Esophagus squamous epithelium (tissue), 5 donors: ENCODE measurements around the gene RBBP8NL. TPM values are rescaled to one million over a fixed set of nuclear protein-coding genes. Genes with fewer than 3 reads are reported as not detected.
A peak's percentile ranks its signal among the peaks of the same experiment; 100 is the strongest.
"Not testable (repeated sequence)": the region's sequence is repeated elsewhere in the genome, so short reads cannot be mapped to it uniquely, and the experiment has no call there.

Experiments used
- DNase-seq: peaks from one replicate; lab custom pipeline; 2025; lab: John Stamatoyannopoulos, UW
- H3K27ac ChIP-seq, 4 donors: fragments of 200-600 bp; sonication (generic); one replicate each; pipeline ENCODE4 v1.5.1; 2016 to 2019; ENCODE audit warnings: mild to moderate bottlenecking in 1 of 4
- H3K27me3 ChIP-seq, 4 donors: fragments of 200-600 bp; sonication (generic); 1 replicate in 3 of 4; 2 replicates in 1 of 4; pipeline versions ENCODE4 v1.5.1 to v1.6.0; 2017 to 2021; ENCODE audit warnings: antibody characterized with exemption in 1 of 4
- H3K36me3 ChIP-seq, 3 donors: fragments of 200-600 bp; sonication (generic); one replicate each; pipeline ENCODE4 v1.5.1; 2016 to 2019
- H3K4me1 ChIP-seq, 3 donors: fragments of 200-600 bp; sonication (generic); one replicate each; pipeline ENCODE4 v1.5.1; 2017 to 2019
- H3K4me3 ChIP-seq, 4 donors: fragments of 200-600 bp; sonication (generic); 1 replicate in 3 of 4; 2 replicates in 1 of 4; pipeline ENCODE4 v1.5.1; 2016 to 2019; ENCODE audit warnings: mild to moderate bottlenecking in 2 of 4, moderate library complexity in 1 of 4
- H3K9me3 ChIP-seq, 3 donors: fragments of 200-600 bp; sonication (generic); one replicate each; pipeline ENCODE4 v1.5.1; 2016 to 2019
- POLR2A ChIP-seq, 4 donors: fragments of 450-650 bp; IDR thresholded peaks; one replicate each; pipeline ENCODE4 v1.6.1; 2017; ENCODE audit warnings: antibody characterized with exemption in 4 of 4, mild to moderate bottlenecking in 4 of 4, moderate library complexity in 3 of 4
- WGBS, 2 donors: methylation state at CpG; one replicate each; pipeline ENCODE4 v1.1.5; 2018; 5-methylcytosine and 5-hydroxymethylcytosine counted together
- intact Hi-C: fragments of 100-400 bp; cut with DNase I; formaldehyde crosslinking; loops from one replicate; pipeline ENCODE4 v1.15.0; 2022
- total RNA-seq, 4 donors: library from RNA; depleted of rRNA; stranded (reverse); fragments of >200 nt; gene quantifications; one replicate each; pipeline ENCODE4 v1.1.0, GENCODE V29; 2016
- TF ChIP-seq, protein P1 (sequence below), 6 experiments: fragments of 450-650 bp in 4 of 6; fragments of 200-600 bp in 2 of 6; sonication (generic) in 2 of 6; IDR thresholded peaks; one replicate each; pipeline ENCODE4 v1.5.1; 2016 to 2019; ENCODE audit warnings: antibody characterized with exemption in 6 of 6, mild to moderate bottlenecking in 4 of 6, moderate library complexity in 4 of 6
- donor health status: DM: yes; HTN: yes; CAD: no.

The RBBP8NL gene
- total RNA-seq, 4 donors from 2014 or later = 1.1 to 6.2 (median 4.0) TPM

DNA sequence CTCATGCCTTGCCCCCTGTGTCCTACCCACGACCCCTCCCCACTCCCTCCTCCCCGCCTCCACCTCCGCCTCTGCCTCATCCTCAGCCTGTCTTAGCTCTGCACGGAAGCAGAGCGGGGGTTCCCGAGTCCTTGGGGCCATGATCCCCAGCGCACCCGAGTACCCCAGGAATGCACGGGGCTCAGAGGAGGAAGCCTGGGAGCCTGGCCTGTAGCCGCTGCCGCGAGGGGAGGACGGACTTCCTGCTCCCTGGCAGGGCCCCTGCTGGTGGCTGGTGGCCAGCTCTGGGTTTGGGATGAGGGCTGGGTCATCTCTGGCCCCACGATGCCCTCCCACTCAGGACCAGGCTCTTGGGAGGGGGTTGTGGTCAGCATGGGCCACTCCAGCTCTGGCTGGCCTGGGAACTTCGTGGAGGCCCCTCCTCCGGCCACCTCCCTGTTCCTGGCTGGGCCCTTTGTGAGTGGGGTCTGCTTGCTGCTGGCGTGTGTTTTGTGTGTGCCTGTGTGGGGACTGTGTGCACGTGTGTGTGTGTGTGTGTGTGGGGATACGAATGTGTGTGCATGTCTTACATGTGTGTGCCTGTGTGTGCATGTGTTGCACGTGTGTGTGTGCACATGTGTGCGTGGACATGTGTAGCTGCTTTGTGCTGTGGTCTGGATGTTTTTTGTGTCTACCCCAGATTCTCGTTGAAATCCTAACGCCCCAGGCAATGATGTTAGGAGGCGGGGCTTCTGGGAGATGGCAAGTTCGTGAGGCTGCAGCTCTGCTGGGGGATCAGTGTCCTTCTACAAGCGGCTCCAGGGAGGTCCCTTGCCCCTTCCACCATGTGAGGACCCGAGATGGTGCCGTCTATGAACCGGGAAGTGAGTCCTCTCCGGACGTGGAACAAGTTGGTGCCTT lies 1.3 kb upstream of the RBBP8NL start:
- H3K27ac ChIP-seq = peak overlapping the region in 2 of 4 donors; percentile 80 to 85

DNA sequence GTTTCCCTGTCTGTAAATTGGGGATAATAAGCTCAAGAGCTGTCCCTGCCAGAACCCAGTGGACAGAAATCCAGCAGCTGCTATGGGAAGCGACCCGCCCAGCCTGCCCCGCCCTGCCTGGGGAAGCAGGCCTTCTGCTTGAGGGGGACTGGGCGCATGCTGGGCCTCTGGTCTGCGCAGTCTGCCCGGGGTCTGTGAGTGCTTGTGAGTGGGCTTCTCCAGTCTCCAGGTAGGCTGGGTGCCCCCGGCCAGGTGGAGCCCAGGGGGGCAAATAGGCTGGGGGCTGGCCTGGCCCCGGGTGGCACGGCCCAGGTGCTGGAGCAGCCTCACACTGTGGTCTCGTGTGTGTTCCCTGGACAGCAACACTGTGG lies 648 bp upstream of the RBBP8NL start:
- intact Hi-C loops = no loop called here
- WGBS, 2 donors = 60% methylated on average over 1 of the region's 10 CpGs; no CpG with 5 or more reads in 1 of the 2 donors
- no peaks in the 10 kb centered on the region for H3K9me3 ChIP-seq
- peak overlapping the region in 1 of 4 donors; percentile 50 for H3K4me3 ChIP-seq
- H3K27ac ChIP-seq = peak overlapping the region; percentile 72 to 85 (median 78)
- H3K36me3 ChIP-seq = no peaks in the 10 kb centered on the region
- TF ChIP-seq, protein P1, sequence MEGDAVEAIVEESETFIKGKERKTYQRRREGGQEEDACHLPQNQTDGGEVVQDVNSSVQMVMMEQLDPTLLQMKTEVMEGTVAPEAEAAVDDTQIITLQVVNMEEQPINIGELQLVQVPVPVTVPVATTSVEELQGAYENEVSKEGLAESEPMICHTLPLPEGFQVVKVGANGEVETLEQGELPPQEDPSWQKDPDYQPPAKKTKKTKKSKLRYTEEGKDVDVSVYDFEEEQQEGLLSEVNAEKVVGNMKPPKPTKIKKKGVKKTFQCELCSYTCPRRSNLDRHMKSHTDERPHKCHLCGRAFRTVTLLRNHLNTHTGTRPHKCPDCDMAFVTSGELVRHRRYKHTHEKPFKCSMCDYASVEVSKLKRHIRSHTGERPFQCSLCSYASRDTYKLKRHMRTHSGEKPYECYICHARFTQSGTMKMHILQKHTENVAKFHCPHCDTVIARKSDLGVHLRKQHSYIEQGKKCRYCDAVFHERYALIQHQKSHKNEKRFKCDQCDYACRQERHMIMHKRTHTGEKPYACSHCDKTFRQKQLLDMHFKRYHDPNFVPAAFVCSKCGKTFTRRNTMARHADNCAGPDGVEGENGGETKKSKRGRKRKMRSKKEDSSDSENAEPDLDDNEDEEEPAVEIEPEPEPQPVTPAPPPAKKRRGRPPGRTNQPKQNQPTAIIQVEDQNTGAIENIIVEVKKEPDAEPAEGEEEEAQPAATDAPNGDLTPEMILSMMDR (IDR thresholded peaks at IDR 0.05) = no peak
- no peak for TF ChIP-seq POLR2A (IDR thresholded peaks at IDR 0.05)
- DNase-seq = no peak
- H3K27me3 ChIP-seq = peaks cover 0 to 68% (median 0%) of the 10 kb centered on the region in 4 donors
- H3K4me1 ChIP-seq = peaks cover 6 to 41% (median 12%) of the 10 kb centered on the region in 3 donors

More for the DNA sequence above, 1.3 kb upstream of the RBBP8NL start:
- H3K9me3 ChIP-seq = no peaks in the 10 kb centered on the region
- peaks cover 0 to 61% (median 0%) of the 10 kb centered on the region in 4 donors for H3K27me3 ChIP-seq
- WGBS, 2 donors = 50 to 71% methylated on average over 2 to 7 of the region's 31 CpGs
- H3K4me3 ChIP-seq = no peak overlapping the region
- no peaks in the 10 kb centered on the region for H3K36me3 ChIP-seq
- no peak for DNase-seq
- intact Hi-C loops = no loop called here
- TF ChIP-seq POLR2A (IDR thresholded peaks at IDR 0.05) = no peak
- peaks cover 6 to 44% (median 12%) of the 10 kb centered on the region in 3 donors for H3K4me1 ChIP-seq

DNA sequence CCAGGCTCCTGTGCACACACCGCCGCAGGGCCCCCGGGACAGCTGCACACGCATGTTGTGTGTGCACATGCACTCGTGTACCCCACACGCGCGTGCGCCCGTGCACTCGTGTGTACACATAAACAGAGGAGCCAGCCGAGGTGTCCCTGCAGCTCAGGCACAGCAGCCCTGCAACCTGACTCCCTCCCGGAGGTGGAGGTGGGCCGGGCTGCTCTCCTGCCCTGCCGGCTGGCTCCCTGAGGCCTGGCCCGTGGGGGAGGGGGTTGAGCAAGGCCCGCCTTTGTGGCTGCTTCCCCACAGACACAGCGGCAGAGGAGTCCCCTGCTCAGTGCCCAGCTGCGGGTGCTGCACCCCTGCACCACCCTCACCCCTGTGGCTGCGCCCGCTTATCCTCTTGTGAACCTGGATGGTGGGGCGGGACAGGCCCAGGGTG lies 624 bp downstream of the RBBP8NL start:
- H3K36me3 ChIP-seq = no peaks in the 10 kb centered on the region
- peak overlapping the region; percentile 72 to 85 (median 78) for H3K27ac ChIP-seq
- peak overlapping the region; percentile 34 to 61 (median 50) for H3K4me3 ChIP-seq
- DNase-seq = no peak
- H3K4me1 ChIP-seq = peaks cover 6 to 41% (median 12%) of the 10 kb centered on the region in 3 donors
- TF ChIP-seq, protein P1 (IDR thresholded peaks at IDR 0.05) = no peak
- TF ChIP-seq POLR2A (IDR thresholded peaks at IDR 0.05) = no peak
- 44 to 53% methylated on average over 5 to 20 of the region's 22 CpGs for WGBS, 2 donors
- H3K9me3 ChIP-seq = no peaks in the 10 kb centered on the region
- peaks cover 0 to 72% (median 0%) of the 10 kb centered on the region in 4 donors for H3K27me3 ChIP-seq
- intact Hi-C loops = no loop called here

DNA sequence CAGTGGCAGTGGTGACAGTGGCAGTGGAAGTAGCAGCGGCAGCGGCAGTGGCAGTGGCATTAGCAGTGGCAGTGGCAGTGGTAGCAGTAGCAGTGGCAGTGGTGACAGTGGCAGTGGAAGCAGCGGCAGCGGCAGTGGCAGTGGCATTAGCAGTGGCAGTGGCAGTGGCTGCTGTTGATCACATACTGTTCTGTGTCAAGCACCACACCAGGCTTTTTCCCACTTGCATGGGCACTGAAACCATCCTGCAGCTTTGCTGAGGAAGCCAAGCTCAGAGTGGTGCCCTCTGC lies 1.3 kb downstream of the RBBP8NL start:
- H3K36me3 ChIP-seq, H3K27ac ChIP-seq, intact Hi-C loops, DNase-seq, H3K9me3 ChIP-seq, H3K4me3 ChIP-seq: not testable (repeated sequence)
- Histone ChIP-seq H3K27me3 (peaks cover 0 to 71% (median 0%) of the 10 kb centered on the region in 4 donors), H3K4me1 (peaks cover 6 to 41% (median 12%) of the 10 kb centered on the region in 3 donors)
- 68 to 89% methylated on average over 4 of the region's 4 CpGs for WGBS, 2 donors

DNA sequence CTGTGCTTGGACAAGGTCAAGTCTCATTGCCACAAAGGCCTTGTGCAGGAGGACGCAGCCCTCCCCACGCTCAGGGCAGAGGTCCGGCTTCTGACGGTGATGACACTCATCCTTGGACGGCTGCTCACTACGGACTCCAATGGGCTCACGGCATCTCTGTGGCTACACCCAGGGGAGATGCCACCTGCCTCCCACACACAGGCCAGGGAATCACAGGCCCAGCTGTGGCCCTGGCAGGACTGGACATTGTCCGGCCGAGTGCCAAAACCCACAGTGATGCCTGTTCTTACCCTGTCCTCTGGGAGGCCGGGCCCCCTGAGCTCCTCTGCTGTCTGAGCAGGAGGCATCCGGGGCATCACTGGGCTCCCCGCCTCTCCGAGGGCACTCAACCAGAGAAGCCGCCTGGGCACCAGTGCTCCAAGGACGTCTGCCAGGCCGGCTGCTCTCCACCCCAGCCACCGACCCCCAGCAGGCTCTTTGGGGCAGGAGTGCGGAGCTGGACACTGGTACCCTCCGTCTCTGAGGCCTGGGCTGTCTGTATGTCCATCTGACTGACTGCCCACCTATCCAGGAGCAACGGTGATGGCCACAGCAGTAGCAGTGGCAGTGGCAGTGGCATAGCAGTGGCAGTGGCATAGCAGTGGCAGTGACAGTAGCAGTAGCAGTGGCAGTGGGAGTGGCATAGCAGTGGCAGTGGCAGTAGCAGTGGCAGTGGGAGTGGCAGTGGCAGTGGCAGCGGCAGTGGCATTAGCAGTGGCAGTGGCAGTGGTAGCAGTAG lies 1.9 kb downstream of the RBBP8NL start:
- Histone ChIP-seq H3K9me3 (no peaks in the 10 kb centered on the region), H3K4me1 (peaks cover 6 to 41% (median 12%) of the 10 kb centered on the region in 3 donors), H3K36me3 (no peaks in the 10 kb centered on the region), H3K27me3 (peaks cover 0 to 65% (median 0%) of the 10 kb centered on the region in 4 donors), H3K4me3 (no peak overlapping the region), H3K27ac (no peak overlapping the region)
- WGBS, 2 donors = 91% methylated on average over 1 to 7 of the region's 21 CpGs
- TF ChIP-seq, protein P1 (IDR thresholded peaks at IDR 0.05) = no peak
- TF ChIP-seq POLR2A (IDR thresholded peaks at IDR 0.05) = no peak
- intact Hi-C loops = no loop called here
- no peak for DNase-seq
